ENCODE measurements around the gene CMTR2. TPM values are rescaled to one million over a fixed set of nuclear protein-coding genes. Genes with fewer than 3 reads are reported as not detected.

CMTR2 gene
- total and polyA plus RNA-seq, 2 of the 4 experiments (the other 2 are of a cell fraction): 10.6 to 21.9 TPM

- Histone ChIP-seq H3K9me3 (ENCODE audit: control insufficient read depth, insufficient read depth, low read length) (no peaks in the 10 kb centered on the region), H3K14ac (replicated peaks; ENCODE audit: low read depth, low read length) (no peak overlapping the region), H3K4me2 (ENCODE audit: low read depth, low read length) (no peak overlapping the region), H2BK5ac (ENCODE audit: low read depth, low read length, poor library complexity, severe bottlenecking) (no peak overlapping the region), H2BK120ac (ENCODE audit: low read depth, low read length) (no peak overlapping the region), H3K27ac (ENCODE audit: insufficient read depth, low read length) (no peak overlapping the region), H3K4me3 (ENCODE audit: insufficient read depth, low read depth, low read length) (no peak overlapping the region), H4K5ac (ENCODE audit: low read depth, low read length) (no peak overlapping the region), H4K91ac (ENCODE audit: insufficient read depth, low read depth, low read length) (no peak overlapping the region), H4K20me1 (ENCODE audit: insufficient read depth, low read length) (no peaks in the 10 kb centered on the region), H3K9me1 (ENCODE audit: insufficient read depth, low read length) (no peaks in the 10 kb centered on the region), H4K8ac (ENCODE audit: low read depth in 2 of 2, low read length in 2 of 2) (no peak overlapping the region), H3K27me3 (ENCODE audit: control insufficient read depth, insufficient read depth, low read length) (no peaks in the 10 kb centered on the region), H3K79me1 (ENCODE audit: low read depth in 1 of 2, low read length in 2 of 2) (no peaks in the 10 kb centered on the region), H3K23ac (ENCODE audit: low read depth, low read length) (no peak overlapping the region), H2AFZ (replicated peaks; ENCODE audit: low read length, poor library complexity) (no peak overlapping the region), H3K36me3 (ENCODE audit: control insufficient read depth, insufficient read depth, low read length) (no peaks in the 10 kb centered on the region), H3K56ac (ENCODE audit: extremely low read depth, insufficient read depth, low read length) (no peak overlapping the region), H2AK9ac (replicated peaks; ENCODE audit: low read depth, low read length, poor library complexity) (no peak overlapping the region), H2BK20ac (ENCODE audit: low read depth, low read length) (no peak overlapping the region), H3K18ac (ENCODE audit: low read depth, low read length) (no peak overlapping the region), H2AK5ac (ENCODE audit: low read depth, low read length) (no peak overlapping the region), H3K4ac (ENCODE audit: low read depth, low read length) (no peak overlapping the region), H3K9ac (ENCODE audit: low read depth, low read length) (no peak overlapping the region), H2BK15ac (ENCODE audit: low read depth, low read length) (no peak overlapping the region), H3K4me1 (ENCODE audit: control insufficient read depth, insufficient read depth, low read length) (no peaks in the 10 kb centered on the region)
- ATAC-seq (ENCODE audit: low read depth) (no peak), DNase-seq (no peak)
- no peak for TF ChIP-seq MAZ (IDR thresholded peaks at IDR 0.05; ENCODE audit: borderline replicate concordance, low read depth, low read length)
- no peak for TF ChIP-seq USF2 (IDR thresholded peaks at IDR 0.05; ENCODE audit: low read depth, low read length)
- no peak for TF ChIP-seq CTCF (conservative IDR thresholded peaks at IDR 0.05; ENCODE audit: low read depth, low read length)
- ChIA-PET POLR2A (ENCODE audit: unreplicated experiment) (no interaction called here), CTCF (no interaction called here)
- no TSS peak for BruUV-seq (replicated peaks)
- 40% methylated on average over 1 of the region's 4 CpGs; no CpG with 5 or more reads in 1 of the 2 experiments for WGBS, 2 experiments (ENCODE audit: extremely low coverage in 2 of 2, insufficient read length in 1 of 2)
- dilution Hi-C loops (cut with HindIII; ENCODE audit: low sequenced_read_pairs, unreplicated experiment) (no loop called here), in situ Hi-C loops (cut with MboI; ENCODE audit: low sequenced_read_pairs) (loop anchor here (25.0 kb wide), 1 partner anchor 489 kb away; no protein-coding TSS in a partner anchor), intact Hi-C loops (cut with micrococcal nuclease) (no loop called here)
These were observed 12.4 kb downstream of the CMTR2 start for GRCh38 chr16:71276589-71277334.
